Activated naive CD4-positive, alpha-beta T cell treated with anti-CD3 and anti-CD28 coated beads for 36 hours (primary cell): ENCODE results near the gene ZNF273. TPM values are rescaled to one million over a fixed set of nuclear protein-coding genes. Genes with fewer than 3 reads are reported as not detected.
"Not testable (repeated sequence)": the region's sequence is repeated elsewhere in the genome, so short reads cannot be mapped to it uniquely, and the experiment has no call there.

Experiments
- CTCF ChIA-PET: fragments of 350-600 bp; sonication (Branson Sonifier 250); formaldehyde crosslinking; loops from one replicate; lab custom pipeline; 2021; ENCODE audit warnings: antibody characterized with exemption; lab: Charles Lee
- DNase-seq: peaks from one replicate; pipeline ENCODE4 v3.0.0-alpha.2; 2020
- H3K27ac Mint-ChIP-seq: one replicate; pipeline ENCODE4 v1.8.0; 2021; ENCODE audit warnings: mild to moderate bottlenecking, mixed read lengths
- H3K27me3 Mint-ChIP-seq: one replicate; pipeline ENCODE4 v1.8.0; 2021; ENCODE audit warnings: low read depth, mixed read lengths
- H3K36me3 Mint-ChIP-seq: one replicate; pipeline ENCODE4 v1.8.0; 2021; ENCODE audit warnings: low read depth, mixed read lengths
- H3K4me1 Mint-ChIP-seq: one replicate; pipeline ENCODE4 v1.8.0; 2021; ENCODE audit warnings: low read depth, mixed read lengths
- H3K4me3 Mint-ChIP-seq: one replicate; pipeline ENCODE4 v1.8.0; 2021; ENCODE audit warnings: mild to moderate bottlenecking, moderate library complexity, mixed read lengths
- H3K9me3 Mint-ChIP-seq: one replicate; pipeline ENCODE4 v1.8.0; 2021; ENCODE audit warnings: mixed read lengths
- intact Hi-C: fragments of 100-400 bp; cut with micrococcal nuclease; formaldehyde crosslinking; loops from one replicate; pipeline ENCODE4 v1.15.1; 2023
- total RNA-seq, 2 experiments: library from RNA; stranded (reverse); gene quantifications; one replicate each; pipeline ENCODE4 v1.2.3, GENCODE V29; 2021

The ZNF273 gene
- total RNA-seq, 2 experiments from 2014 or later, result 10.9 to 12.3 TPM

- CTCF ChIA-PET, result interaction anchor here (0.7 kb wide), 1 partner anchor 60 kb away, joined by 3 read pairs; no protein-coding TSS in a partner anchor
- Mint-ChIP-seq H3K27me3 (no peaks in the 10 kb centered on the region), H3K9me3 (no peaks in the 10 kb centered on the region), H3K36me3 (peaks cover 20% of the 10 kb centered on the region), H3K4me3 (peak overlapping the region; percentile 96), H3K4me1 (peaks cover 38% of the 10 kb centered on the region), H3K27ac (no peak overlapping the region)
- intact Hi-C loops, result loop anchor here (5.0 kb wide), 5 partner anchors 48 to 977 kb away; partner anchors contain the start of genes ZNF680 and ZNF92
- DNase-seq, result no peak
These were observed 935 bp downstream of the ZNF273 start for GRCh38 chr7:64904008-64904407.

GRCh38 chr7:64905133-64905532 is 2.1 kb downstream of the ZNF273 start:
- Mint-ChIP-seq H3K9me3 (peaks cover 4% of the 10 kb centered on the region), H3K4me3 (no peak overlapping the region), H3K36me3 (peaks cover 22% of the 10 kb centered on the region), H3K27ac (no peak overlapping the region), H3K4me1 (peaks cover 41% of the 10 kb centered on the region), H3K27me3 (no peaks in the 10 kb centered on the region)
- CTCF ChIA-PET, result interaction anchor here (0.6 kb wide), 1 partner anchor 47 kb away, joined by 3 read pairs; no protein-coding TSS in a partner anchor
- intact Hi-C loops, result no loop called here
- no peak for DNase-seq

GRCh38 chr7:64905547-64905946 is 2.5 kb downstream of the ZNF273 start:
- peaks cover 7% of the 10 kb centered on the region for H3K9me3 Mint-ChIP-seq
- CTCF ChIA-PET, result no interaction called here
- no peak for DNase-seq
- H3K27ac Mint-ChIP-seq, result no peak overlapping the region
- peaks cover 25% of the 10 kb centered on the region for H3K36me3 Mint-ChIP-seq
- no peak overlapping the region for H3K4me3 Mint-ChIP-seq
- intact Hi-C loops, result no loop called here
- peaks cover 43% of the 10 kb centered on the region for H3K4me1 Mint-ChIP-seq
- H3K27me3 Mint-ChIP-seq, result no peaks in the 10 kb centered on the region

GRCh38 chr7:64907641-64908326 is 4.7 kb downstream of the ZNF273 start:
- CTCF ChIA-PET, result no interaction called here
- Mint-ChIP-seq H3K27ac (no peak overlapping the region), H3K4me3 (no peak overlapping the region), H3K36me3 (peaks cover 34% of the 10 kb centered on the region), H3K9me3 (peaks cover 15% of the 10 kb centered on the region), H3K27me3 (no peaks in the 10 kb centered on the region), H3K4me1 (peaks cover 45% of the 10 kb centered on the region)
- intact Hi-C loops, result no loop called here
- DNase-seq, result no peak

- DNase-seq, result no peak
- H3K4me3 Mint-ChIP-seq, result no peak overlapping the region
- H3K36me3 Mint-ChIP-seq, result peaks cover 35% of the 10 kb centered on the region
- CTCF ChIA-PET, result no interaction called here
- intact Hi-C loops, result no loop called here
- no peak overlapping the region for H3K27ac Mint-ChIP-seq
- no peaks in the 10 kb centered on the region for H3K27me3 Mint-ChIP-seq
- peaks cover 17% of the 10 kb centered on the region for H3K9me3 Mint-ChIP-seq
- peaks cover 45% of the 10 kb centered on the region for H3K4me1 Mint-ChIP-seq
These were observed 5.3 kb downstream of the ZNF273 start for GRCh38 chr7:64908358-64908757.

GRCh38 chr7:64914557-64914956 is 11.5 kb downstream of the ZNF273 start:
- no peak overlapping the region for H3K27ac Mint-ChIP-seq
- CTCF ChIA-PET, result no interaction called here
- no peak overlapping the region for H3K4me3 Mint-ChIP-seq
- H3K4me1 Mint-ChIP-seq, result peaks cover 7% of the 10 kb centered on the region
- peaks cover 63% of the 10 kb centered on the region for H3K36me3 Mint-ChIP-seq
- H3K27me3 Mint-ChIP-seq, result no peaks in the 10 kb centered on the region
- peaks cover 31% of the 10 kb centered on the region for H3K9me3 Mint-ChIP-seq
- DNase-seq, result no peak
- intact Hi-C loops, result no loop called here

- Mint-ChIP-seq H3K9me3 (peaks cover 29% of the 10 kb centered on the region), H3K36me3 (peaks cover 67% of the 10 kb centered on the region)
- intact Hi-C loops, CTCF ChIA-PET, H3K4me3 Mint-ChIP-seq, H3K4me1 Mint-ChIP-seq, H3K27me3 Mint-ChIP-seq, H3K27ac Mint-ChIP-seq, DNase-seq: not testable (repeated sequence)
These were observed 12.2 kb downstream of the ZNF273 start for GRCh38 chr7:64915301-64915700.

- intact Hi-C loops, H3K4me1 Mint-ChIP-seq, H3K27ac Mint-ChIP-seq, CTCF ChIA-PET, DNase-seq, H3K4me3 Mint-ChIP-seq, H3K27me3 Mint-ChIP-seq: not testable (repeated sequence)
- Mint-ChIP-seq H3K36me3 (peaks cover 62% of the 10 kb centered on the region), H3K9me3 (peaks cover 52% of the 10 kb centered on the region)
These were observed 25.4 kb downstream of the ZNF273 start for GRCh38 chr7:64928252-64929187.

- H3K4me3 Mint-ChIP-seq, result no peak overlapping the region
- peaks cover 31% of the 10 kb centered on the region for H3K9me3 Mint-ChIP-seq
- H3K27ac Mint-ChIP-seq, result no peak overlapping the region
- DNase-seq, result no peak
- CTCF ChIA-PET, result no interaction called here
- intact Hi-C loops, result no loop called here
- no peaks in the 10 kb centered on the region for H3K4me1 Mint-ChIP-seq
- peaks cover 13% of the 10 kb centered on the region for H3K36me3 Mint-ChIP-seq
- H3K27me3 Mint-ChIP-seq, result no peaks in the 10 kb centered on the region
These were observed 31.4 kb downstream of the ZNF273 start for GRCh38 chr7:64934478-64934877.

- Mint-ChIP-seq H3K4me3 (no peak overlapping the region), H3K27ac (no peak overlapping the region), H3K4me1 (no peaks in the 10 kb centered on the region), H3K9me3 (peaks cover 16% of the 10 kb centered on the region), H3K36me3 (peaks cover 4% of the 10 kb centered on the region), H3K27me3 (no peaks in the 10 kb centered on the region)
- CTCF ChIA-PET, result interaction anchor here (0.6 kb wide), 2 partner anchors 204 to 637 kb away, joined by 3 read pairs; no protein-coding TSS in a partner anchor
- intact Hi-C loops, result no loop called here
- no peak for DNase-seq
These were observed 35.5 kb downstream of the ZNF273 start for GRCh38 chr7:64938540-64938939.

GRCh38 chr7:64940021-64940420 is 36.9 kb downstream of the ZNF273 start:
- DNase-seq, H3K4me3 Mint-ChIP-seq, H3K27ac Mint-ChIP-seq, CTCF ChIA-PET, intact Hi-C loops, H3K27me3 Mint-ChIP-seq, H3K36me3 Mint-ChIP-seq, H3K4me1 Mint-ChIP-seq: not testable (repeated sequence)
- H3K9me3 Mint-ChIP-seq, result peaks cover 16% of the 10 kb centered on the region

- H3K4me1 Mint-ChIP-seq, H3K27ac Mint-ChIP-seq, H3K9me3 Mint-ChIP-seq, intact Hi-C loops, H3K4me3 Mint-ChIP-seq, DNase-seq, H3K36me3 Mint-ChIP-seq: not testable (repeated sequence)
- CTCF ChIA-PET, result interaction anchor here (1.2 kb wide), 1 partner anchor 17 kb away, joined by 4 read pairs; no protein-coding TSS in a partner anchor
- H3K27me3 Mint-ChIP-seq, result peaks cover 40% of the 10 kb centered on the region
These were observed 41.8 kb downstream of the ZNF273 start for GRCh38 chr7:64944667-64945502.
